ENCODE data around the gene HLCS.

GRCh38 chr21:36891121-36891520 is 75.3 kb downstream of the HLCS start:
- no peak for TF ChIP-seq POLR2A (IDR thresholded peaks at IDR 0.05)
- no peak for TF ChIP-seq CTCF (IDR thresholded peaks at IDR 0.05)
- no peak for TF ChIP-seq POLR2AphosphoS5 (IDR thresholded peaks at IDR 0.05)
- TF ChIP-seq EP300 (IDR thresholded peaks at IDR 0.05) = no peak
